Hematopoietic multipotent progenitor cell treated with erythropoietin and hydrocortisone succinate and interleukin-3 and kit ligand, for 6 days (in vitro differentiated cells): ENCODE data around the gene HIPK1.
"Not testable (repeated sequence)": the region's sequence is repeated elsewhere in the genome, so short reads cannot be mapped to it uniquely, and the experiment has no call there.

Experiments used
- DNase-seq: peaks from one replicate; pipeline ENCODE4 v3.0.0-alpha.2; 2015

Gene HIPK1

DNA sequence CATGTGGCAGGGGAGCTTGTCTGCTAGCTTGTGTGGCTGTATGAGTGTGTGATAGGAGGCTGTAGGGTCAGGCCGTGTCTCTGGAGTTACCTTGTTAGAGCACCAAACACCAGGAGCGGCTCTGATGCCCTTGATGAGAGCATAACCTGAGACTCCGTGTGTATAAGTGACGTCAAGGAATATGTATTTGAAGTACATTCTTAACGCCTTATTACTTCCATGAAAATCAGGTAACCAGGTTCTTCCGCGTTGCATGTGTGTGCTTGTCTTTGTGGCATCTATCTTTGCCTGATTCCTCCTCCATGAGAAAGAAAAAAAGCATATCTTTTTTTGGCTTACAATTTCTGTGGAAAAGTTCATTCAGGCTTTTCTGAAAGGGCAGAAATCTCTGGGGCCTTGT, 54.7 kb downstream of the HIPK1 start:
- no peak for DNase-seq

DNA sequence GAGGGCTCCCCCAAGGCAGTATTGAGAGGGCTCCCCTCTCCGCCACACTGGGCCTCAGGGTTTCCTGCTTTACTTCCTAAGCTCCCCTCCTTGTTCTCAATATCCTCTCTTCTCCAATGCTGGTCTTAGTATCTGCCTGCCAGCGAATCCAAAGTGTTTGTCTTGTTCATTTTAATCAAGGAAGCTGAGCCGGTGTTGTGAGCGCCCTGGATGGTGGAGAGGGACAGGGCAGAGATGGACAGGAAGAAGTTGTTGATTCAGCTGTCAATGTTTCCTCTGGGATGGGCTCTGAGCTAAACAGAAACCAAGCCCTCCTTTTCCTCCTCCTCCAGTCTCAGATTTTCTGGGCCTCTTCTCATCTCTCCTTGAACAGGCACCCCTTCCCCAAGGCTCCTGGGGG, 55.6 kb downstream of the HIPK1 start:
- DNase-seq = no peak

DNA sequence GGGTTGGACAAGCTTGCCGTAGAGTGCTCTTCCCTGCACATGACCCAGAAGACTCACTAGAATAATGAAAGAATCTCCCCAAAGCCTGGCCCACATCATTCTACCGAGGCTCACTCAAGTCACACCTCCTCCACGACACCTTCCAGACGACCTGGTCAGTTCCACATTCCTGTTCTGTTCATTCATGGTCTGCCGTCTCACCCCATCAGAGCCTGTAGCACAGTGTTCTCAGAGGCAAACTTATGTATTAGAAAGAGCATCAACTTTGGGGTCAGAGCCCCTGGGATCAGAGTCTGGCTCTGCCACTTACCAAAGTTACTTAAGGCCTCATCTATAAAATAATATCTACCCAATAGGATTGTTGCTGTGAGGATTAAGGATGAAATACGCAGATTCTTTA, 57.7 kb downstream of the HIPK1 start:
- no peak for DNase-seq

DNA sequence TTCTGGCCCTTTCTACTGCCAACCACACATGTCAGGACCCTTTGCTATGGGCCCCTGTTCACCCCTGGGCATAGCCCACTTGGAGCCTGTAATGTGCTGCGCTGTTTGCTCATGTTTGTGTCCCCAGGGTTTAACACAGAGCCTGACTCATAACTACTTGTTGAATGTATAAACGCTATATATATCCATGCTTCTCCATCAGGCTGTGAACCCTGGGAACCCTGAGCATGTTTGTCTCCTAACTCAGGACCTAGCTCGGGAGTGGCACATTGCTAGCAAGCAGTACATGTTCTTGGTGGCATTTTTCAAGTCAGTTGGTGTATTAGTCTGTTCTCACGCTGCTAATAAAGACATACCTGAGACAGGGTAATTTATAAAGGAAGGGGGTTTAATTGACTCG, 58.1 kb downstream of the HIPK1 start:
- DNase-seq = no peak

DNA sequence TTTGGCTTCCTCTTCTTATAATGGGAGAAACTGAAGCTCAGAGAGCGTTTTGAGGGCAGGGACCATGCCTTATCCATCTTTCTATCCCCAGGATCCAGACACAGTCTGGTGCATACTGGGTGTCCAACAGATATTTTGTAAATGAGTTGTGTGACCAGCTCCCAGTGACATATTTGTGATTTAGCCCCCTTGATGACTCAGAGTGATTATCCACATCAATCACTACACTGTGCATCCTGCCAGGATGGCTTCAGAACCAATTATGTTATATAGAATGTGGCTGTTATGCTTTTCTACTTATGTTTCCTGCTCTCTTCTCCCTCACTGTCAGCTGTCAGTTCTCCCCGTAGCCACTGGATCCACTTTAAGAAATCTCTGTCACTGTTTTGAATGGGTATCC, 61.4 kb downstream of the HIPK1 start:
- DNase-seq = no peak

DNA sequence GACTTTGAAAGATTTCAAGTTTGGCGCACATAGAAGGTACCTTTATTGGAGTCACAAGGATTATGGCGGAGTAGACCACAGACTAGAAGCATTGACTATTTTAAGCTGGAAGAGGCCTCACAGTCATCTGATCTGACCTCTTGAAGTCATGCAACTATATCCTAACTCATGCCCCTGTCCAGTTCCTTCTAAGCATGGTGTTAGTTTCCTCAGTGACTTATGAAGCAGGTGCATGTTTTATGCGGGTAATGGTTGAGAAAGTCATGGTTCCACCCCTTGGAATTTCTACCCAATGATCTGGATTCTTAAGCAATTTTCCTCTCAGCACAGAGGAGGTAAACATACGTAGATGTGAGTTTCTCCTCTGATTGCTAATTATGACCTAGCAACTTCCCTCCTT, 61.8 kb downstream of the HIPK1 start:
- no peak for DNase-seq

DNA sequence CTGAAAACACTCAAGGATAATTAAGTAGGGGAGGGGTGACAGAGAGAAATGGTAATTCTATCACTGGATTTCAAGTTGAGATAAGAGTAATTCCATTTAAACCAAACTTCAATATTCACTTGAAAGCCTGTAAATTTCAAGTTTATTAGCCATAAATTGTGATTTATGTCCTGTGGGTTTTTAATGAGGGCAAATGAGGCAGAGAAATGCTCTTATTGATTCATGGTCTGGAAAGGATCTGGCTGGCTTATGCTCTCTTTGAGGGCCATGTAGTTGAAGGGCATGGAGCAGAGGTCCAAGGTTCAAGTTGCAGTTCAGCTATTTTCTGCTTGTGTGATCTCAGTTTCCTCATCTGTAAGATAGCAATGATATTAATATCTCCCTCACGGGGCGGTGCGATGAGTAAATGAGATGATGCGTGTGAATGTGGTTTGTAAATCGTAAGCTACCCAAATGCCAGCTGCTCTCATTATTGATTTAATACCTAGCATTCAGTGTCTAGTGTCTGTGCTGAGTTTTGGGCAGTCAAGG, 62.4 kb downstream of the HIPK1 start:
- DNase-seq = no peak

DNA sequence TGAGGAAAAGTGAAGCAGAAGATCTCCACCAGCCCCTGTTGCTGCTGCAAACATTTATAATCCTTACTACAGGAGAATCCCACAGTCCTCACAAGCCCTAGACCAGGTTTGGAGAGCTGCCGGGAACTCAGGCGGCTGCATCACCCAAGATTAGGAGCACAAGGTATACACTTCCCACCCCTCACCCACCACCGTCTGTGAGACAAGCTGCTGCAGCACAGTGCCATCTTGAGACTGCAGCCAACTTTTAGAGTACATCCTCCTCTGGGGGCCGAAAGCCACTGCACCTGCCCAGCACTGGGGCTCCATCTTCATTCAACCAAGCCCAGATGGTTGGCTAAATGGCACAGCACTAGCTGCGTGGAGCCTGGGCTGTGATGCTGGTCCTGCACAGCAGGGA, 63.9 kb downstream of the HIPK1 start:
- no peak for DNase-seq

DNA sequence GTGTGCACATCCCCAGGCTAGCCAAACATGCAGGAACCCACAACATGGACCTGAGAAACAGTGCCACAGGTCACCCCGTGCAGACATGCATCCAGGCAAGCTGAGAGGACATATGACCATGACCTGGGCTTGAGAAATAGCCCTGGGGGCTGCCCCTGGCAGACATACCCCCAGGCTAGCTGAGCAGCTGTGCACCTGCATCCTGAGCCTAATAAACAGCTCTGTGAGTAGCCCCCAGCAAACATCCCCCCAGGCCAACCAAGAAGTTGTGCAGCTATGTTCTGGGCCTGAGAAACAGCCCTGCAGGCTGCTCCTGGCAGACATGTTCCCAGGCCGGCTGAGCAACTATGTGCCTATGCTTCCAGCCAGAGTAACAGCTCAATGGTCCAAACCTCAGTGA, 64.6 kb downstream of the HIPK1 start:
- no peak for DNase-seq

DNA sequence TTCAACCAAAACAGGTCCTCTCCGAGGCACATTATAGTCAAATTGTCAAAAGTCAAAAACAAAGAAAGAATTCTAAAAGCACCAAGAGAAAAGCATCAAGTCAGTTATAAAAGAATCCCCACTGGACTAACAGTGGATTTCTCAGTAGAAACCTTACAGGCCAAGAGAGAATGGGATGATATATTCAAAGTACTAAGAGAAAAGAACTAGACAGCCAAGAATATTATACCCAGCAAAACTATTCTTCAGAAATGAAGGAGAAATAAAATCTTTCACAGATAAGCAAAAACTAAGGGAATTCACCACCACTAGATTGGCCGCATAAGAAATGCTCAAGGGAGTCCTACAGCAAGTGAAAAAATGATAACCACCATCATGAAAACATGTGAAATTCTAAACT, 66.3 kb downstream of the HIPK1 start:
- DNase-seq = no peak

DNA sequence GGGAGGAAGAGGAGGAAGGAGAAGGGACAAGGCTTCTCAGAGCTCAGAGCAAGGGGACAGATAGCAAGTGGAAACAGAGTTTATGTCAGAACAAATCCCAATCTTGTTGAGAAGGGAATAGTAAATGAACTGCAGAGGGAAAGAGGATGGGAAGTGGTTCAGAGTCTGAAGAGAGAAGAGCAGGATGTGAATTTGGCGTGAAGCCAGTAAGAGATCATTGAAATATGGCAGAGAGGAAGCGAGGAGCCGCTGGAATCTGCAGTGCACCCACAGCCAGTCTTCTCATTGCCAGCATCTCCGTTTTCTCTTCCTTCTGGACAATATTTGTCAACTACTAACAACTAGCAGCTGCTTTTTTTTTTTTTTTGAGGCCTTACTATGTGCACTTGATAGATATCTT, 69.2 kb downstream of the HIPK1 start:
- peak; percentile 19 for DNase-seq

DNA sequence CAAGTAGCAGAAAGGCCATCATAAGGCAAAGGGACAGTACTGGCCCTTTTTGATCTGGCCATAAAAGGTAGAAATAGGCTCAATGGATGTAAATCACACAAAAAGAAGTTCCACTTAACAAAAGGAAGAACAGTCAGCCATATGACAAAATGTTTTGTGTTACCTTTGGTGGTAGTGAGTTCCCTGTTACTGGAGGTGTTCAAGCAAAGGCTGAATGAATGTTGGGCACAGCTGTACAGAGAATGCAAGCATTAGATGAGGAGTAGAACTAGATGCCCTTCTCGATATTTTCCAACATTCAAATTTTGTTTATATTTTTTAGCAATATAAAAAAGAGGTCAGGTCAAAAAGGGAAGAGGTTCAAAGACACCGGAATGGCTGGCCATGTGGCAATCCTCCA, 70.1 kb downstream of the HIPK1 start:
- DNase-seq = no peak

DNA sequence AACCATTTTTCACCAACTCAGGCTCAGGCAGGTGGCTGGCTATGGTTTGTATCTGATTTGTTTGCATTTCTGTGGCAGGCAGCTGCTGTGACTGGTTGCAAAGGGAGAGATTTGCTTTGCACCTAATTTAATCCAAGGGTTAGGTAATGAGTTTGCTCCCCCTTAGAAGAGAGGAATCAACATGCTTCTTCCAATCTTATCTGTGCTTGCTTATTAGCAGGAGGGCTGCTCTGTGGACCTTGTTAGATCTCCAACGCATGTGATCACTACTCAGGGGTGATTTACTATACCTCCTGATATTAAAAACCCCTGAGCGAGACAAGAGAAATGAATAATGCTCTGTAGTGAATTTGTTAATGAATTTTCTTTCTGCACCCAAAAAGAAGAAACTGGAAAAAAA, 70.7 kb downstream of the HIPK1 start:
- no peak for DNase-seq

DNA sequence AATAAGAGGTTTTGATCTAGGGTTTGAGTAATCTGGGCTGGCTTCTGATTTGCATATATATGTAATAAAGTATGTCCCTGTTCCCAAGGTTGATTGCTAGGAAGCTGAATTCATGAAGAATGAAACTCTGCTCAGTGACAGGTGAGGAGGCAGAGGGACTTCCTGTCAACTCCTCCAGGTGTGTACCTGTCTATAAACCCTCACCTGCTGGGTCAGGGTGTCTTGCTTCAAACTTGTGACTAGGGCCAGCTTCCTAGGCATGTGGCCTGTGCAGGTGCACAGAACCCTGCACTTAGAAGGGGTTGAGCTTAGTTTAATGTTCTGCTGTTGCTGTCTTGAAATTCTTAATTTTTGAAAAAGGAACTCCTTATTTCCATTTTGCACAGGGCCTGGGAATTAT, 71.3 kb downstream of the HIPK1 start:
- DNase-seq = no peak

DNA sequence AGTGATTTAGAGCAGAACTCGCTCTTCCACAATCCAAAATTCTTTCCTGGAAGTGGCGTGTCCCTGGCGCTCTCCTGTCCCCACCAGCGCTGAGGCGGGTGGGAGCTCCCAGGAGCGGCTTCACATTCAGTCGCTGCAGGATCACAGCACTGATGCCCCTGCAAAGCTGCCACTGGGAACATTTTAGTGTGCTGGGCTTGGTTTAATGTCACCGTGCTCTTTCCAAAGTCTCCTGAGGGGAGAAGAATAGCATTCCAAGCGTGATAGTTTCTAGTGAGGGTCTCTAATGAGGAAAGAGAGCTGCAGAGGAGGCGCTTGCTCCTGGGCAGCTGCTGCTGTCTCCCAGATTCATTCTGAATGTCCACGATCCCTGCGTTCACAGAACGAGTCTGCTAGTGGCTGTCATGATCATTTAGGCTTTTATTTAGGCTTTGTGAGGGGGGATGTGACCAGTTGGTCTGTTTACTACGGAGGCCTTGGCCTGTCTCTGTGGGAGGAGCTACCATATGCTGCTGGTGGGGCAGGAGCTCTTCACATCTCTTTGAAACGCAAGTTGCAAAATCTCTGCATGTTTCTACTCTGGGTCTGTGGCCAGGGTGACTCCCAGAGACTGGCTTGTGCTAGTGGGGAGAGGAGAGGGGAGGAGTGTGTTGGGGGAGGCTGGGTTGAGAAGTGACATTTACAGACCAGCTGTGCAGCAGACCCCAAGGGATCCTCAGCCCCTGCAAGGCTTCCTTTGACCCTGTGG, 73.5 kb downstream of the HIPK1 start:
- no peak for DNase-seq

DNA sequence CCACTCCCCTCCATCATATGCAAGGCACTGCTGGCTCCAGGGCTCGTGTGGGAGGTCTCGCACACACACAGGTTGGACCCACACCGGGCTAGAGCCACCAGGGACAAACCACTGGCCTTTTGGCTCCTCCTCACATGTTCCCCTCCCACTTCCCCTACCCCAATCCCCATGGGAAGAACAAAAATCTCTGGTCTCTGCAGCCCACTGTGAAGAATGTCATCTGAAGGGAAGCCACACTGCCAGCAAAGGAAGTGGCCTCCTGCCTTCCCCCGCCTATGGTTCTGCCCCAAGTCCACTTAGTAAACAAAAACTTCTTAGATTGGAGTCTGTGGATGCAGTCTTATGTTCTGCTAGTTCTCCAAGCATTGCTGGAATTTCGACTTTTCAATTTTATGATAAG, 74.3 kb downstream of the HIPK1 start:
- DNase-seq = no peak

DNA sequence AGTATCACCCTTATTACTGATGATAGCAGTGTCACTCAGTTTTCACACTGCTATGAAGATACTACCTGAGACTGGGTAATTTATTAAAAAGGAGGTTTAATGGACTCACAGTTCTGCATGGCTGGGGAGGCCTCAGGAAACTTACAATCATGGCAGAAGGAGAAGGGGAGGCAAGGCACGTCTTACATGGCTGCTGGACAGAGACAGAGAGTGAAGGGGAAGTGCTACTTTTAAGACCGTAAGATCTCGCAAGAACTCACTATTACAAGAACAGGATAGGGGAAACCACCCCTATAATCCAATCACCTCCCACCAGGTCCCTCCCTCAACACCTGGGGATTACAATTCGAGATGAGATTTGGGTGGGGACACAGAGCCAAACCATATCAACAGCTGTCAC, 77.7 kb downstream of the HIPK1 start:
- not testable (repeated sequence) for DNase-seq

DNA sequence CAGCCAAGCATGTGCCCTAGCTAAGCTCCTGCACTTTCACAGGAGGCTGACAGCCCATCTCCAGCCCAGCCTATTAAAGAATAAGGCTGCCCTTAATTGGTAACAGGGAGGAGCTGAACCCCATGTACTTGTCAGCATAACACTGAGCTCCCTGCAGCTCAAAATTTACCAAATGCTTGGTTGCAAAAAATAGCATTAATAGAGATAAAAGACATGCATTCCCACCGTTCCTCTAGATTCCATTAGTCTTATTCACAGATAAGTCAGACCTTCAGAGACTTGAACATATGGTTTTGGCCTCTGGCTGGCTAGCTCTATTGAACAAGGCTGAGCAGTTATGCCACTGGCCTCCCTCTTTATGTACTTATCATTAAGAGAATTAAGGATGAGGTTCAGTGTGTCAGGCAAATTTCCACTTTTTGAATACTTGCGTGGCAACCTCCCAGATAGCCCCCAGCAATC, 79.4 kb downstream of the HIPK1 start:
- DNase-seq = no peak

DNA sequence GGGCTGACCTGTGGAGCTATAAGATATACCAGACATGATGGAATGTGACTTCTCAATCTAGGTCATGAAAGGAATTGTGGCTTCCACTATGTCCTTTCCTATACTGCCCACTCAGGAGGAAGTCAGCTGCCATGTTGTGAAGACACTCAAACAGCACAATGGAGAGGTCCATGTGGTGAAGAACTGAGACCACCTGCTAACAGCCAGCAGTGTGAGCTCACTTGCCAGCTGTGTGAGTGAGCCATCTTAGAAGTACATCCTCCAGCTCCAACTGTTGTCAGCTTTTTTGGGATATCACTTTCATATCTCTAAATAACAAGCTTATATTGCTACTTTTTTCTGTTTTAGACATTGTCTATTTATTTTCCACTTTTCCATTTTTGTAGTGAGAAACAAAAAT, 79.9 kb downstream of the HIPK1 start:
- no peak for DNase-seq

DNA sequence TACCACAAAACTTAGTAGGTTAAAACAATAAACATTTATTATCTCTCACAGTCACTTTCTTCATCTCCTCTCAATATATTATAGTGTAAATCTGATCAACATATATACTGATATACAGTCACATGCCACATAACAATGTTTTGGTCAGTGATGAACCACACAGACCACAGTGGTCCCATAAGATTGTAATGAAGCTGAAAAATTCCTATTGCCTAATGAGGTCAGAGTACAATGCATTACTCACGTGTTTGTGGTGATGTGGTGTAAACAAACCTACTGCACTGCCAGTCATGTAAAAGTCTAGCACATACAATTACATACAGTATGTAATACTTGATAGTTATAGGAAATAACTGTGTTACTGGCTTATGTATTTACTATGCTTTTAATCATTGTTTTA, 80.3 kb downstream of the HIPK1 start:
- no peak for DNase-seq

DNA sequence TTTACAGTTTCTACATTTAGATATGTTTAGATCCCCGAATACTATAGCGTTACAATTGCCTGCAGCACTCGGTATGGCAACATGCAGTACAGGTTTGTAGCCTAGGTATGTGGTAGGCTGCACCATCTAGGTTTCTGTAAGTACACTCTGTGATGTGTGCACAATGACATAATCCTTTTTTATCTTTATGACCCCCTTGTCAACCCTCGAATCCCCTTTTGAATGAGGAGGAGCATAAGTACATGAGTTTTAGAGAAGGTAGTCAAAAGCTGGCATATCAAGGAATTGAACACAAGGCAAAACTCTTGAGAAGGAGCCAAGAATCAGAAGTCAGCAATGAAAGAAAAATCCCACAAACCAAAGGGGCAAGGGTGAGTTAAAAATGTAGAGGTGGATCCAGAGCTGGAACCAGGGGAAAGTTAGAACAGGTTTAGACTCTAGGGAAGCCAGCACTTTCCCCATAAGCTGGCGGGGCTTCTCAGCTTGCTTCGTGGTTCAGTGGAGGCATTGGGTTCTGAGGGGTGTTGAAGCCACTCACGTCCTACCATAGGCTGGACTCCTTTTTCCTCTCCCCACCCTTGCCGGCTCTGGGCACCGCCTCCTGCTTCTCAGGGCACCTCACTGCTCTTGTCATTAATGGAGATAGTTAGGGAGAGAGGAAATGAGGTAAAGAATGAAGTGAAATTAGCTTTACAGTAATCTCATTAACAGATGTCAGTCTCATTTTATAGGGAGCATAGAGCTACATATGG, 81.5 kb downstream of the HIPK1 start:
- no peak for DNase-seq

DNA sequence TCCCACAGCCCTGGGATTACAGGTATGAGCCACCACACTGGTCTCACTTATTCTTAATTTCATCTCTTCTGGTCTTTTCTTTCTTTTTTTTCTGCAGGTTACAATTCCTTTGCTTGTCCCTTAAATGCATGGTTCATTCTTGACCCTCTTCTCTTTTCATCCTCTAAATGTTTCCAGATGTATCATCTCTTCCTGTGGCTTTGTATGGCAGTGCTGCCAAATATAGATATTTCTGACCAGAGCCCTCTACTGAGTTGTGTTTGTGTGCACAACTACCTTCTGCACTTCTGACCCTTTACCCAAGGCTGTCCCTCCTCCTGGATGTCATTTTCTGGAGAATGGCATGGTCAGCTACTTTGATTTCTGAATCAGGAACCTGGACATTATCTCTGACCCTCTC, 82.7 kb downstream of the HIPK1 start:
- DNase-seq = no peak

DNA sequence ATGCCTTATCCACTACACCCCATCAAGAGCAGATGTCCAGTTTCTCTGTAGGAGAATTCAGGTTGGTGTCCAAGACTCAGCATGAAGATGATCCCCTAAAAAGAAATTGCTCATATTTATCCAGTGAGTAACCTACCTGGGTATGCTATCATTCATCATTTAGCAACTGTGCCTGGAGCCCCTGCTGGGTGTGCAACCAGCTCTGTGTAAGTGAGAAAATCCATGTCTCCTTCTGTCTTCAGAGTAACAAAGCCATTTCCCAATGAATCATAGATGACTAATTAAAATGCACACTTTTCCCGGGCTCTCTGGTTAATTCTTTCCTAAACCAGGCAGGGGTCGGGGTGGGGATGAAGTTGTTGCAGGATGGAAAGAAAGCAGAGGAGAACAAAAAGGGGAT, 86.0 kb downstream of the HIPK1 start:
- no peak for DNase-seq

DNA sequence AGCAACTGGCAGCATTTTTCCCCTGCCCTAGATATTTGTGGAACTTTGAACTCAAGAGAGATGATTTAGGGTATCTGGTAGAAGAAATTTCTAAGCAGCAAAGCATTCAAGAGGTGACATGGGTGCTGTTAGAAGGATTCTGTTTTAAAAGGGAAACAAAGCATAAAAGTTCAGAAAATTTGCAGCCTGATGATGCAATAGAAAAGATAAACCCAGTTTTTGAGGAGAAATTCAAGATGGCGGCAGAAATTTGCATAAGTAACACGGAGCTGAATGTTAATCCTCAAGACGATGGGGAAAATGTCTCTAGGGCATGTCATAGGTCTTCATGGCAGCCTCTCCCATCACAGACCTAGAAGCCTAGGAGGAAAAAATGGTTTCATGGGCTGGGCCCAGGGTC, 90.6 kb downstream of the HIPK1 start:
- DNase-seq = not testable (repeated sequence)
